Measurements from ENCODE around the gene IHH. TPM values are rescaled to one million over a fixed set of nuclear protein-coding genes. Genes with fewer than 3 reads are reported as not detected.

The IHH gene
- total RNA-seq, 1 experiment from 2014 or later, result 0.17 TPM

DNA sequence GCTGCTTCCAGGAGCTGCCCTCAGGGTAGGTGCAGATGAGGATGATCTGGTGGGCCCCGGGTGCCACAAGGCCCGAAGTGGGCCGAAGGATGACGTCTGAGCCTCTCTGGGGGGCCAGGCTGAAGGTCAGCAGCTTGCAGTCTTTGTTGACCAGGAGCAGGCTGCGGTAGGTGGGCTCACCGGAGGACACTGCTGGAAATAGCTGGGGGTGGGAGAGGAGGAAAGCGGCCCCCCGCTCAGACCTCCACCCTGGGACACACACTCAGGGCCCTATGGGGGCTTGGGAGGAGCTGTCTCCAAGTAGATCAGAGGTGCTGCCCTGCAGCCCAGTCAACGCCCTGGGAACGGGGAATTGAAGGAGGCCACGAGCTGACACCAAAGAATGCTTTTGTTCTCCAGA lies 36.7 kb downstream of the IHH start:
- Histone ChIP-seq H3K4me2 (ENCODE audit: low read length) (no peak overlapping the region), H4K20me1 (ENCODE audit: insufficient read depth) (no peaks in the 10 kb centered on the region), H3K27me3 (ENCODE audit: insufficient read depth, low read length) (no peaks in the 10 kb centered on the region), H3K4me1 (ENCODE audit: control insufficient read depth in 1 of 2, insufficient read depth in 2 of 2, low read length in 2 of 2) (no peaks in the 10 kb centered on the region), H2AFZ (ENCODE audit: low read depth, low read length, poor library complexity, severe bottlenecking) (no peak overlapping the region), H3K9ac (ENCODE audit: low read length) (no peak overlapping the region), H3K79me2 (ENCODE audit: insufficient read depth, low read length) (no peaks in the 10 kb centered on the region), H3K36me3 (ENCODE audit: control insufficient read depth in 1 of 2, insufficient read depth in 2 of 2, low read length in 2 of 2) (no peaks in the 10 kb centered on the region), H3K9me3 (ENCODE audit: control insufficient read depth in 1 of 2, insufficient read depth in 1 of 2, low read depth in 1 of 2, low read length in 2 of 2) (no peaks in the 10 kb centered on the region), H3K4me3 (replicated peaks in 1 of 2; ENCODE audit: low read depth in 1 of 2, low read length in 2 of 2) (no peak overlapping the region), H3K27ac (ENCODE audit: low read depth, low read length) (no peak overlapping the region), H3K9me2 (ENCODE audit: insufficient read depth) (no peaks in the 10 kb centered on the region)
- ChIA-PET RAD21 (ENCODE audit: low non-redundant PET in 1 of 2, low total read pairs in 2 of 2, uncharacterized antibody in 2 of 2, unreplicated experiment in 2 of 2) (no interaction called here), CTCF (interaction anchor here (1.5 kb wide), 1 partner anchor 131 kb away, joined by 3 read pairs; no protein-coding TSS in a partner anchor), POLR2A (no interaction called here)
- intact Hi-C loops (cut with micrococcal nuclease), result no loop called here
- BruUV-seq (replicated peaks), result no TSS peak
- TF ChIP-seq SIN3A (IDR thresholded peaks at IDR 0.05; ENCODE audit: low read depth) (no peak), ATF3 (IDR thresholded peaks at IDR 0.05) (no peak), CBX3 (IDR thresholded peaks at IDR 0.05; ENCODE audit: low read depth) (no peak), SRF (IDR thresholded peaks at IDR 0.05; ENCODE audit: low read depth) (no peak)
- TF ChIP-seq, protein P1, sequence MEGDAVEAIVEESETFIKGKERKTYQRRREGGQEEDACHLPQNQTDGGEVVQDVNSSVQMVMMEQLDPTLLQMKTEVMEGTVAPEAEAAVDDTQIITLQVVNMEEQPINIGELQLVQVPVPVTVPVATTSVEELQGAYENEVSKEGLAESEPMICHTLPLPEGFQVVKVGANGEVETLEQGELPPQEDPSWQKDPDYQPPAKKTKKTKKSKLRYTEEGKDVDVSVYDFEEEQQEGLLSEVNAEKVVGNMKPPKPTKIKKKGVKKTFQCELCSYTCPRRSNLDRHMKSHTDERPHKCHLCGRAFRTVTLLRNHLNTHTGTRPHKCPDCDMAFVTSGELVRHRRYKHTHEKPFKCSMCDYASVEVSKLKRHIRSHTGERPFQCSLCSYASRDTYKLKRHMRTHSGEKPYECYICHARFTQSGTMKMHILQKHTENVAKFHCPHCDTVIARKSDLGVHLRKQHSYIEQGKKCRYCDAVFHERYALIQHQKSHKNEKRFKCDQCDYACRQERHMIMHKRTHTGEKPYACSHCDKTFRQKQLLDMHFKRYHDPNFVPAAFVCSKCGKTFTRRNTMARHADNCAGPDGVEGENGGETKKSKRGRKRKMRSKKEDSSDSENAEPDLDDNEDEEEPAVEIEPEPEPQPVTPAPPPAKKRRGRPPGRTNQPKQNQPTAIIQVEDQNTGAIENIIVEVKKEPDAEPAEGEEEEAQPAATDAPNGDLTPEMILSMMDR (IDR thresholded peaks at IDR 0.05 in 2 of 3, conservative IDR thresholded peaks at IDR 0.05 in 1 of 3; ENCODE audit: borderline replicate concordance in 1 of 3, insufficient read depth in 1 of 3, low read depth in 2 of 3, low read length in 2 of 3), result no peak
- ATAC-seq (no peak), DNase-seq (ENCODE audit: low read depth, low spot score) (no peak)

- Histone ChIP-seq H2AFZ (ENCODE audit: low read depth, low read length, poor library complexity, severe bottlenecking) (no peak overlapping the region), H3K9ac (ENCODE audit: low read length) (no peak overlapping the region), H3K27ac (ENCODE audit: low read depth, low read length) (no peak overlapping the region), H3K9me3 (ENCODE audit: control insufficient read depth in 1 of 2, insufficient read depth in 1 of 2, low read depth in 1 of 2, low read length in 2 of 2) (no peaks in the 10 kb centered on the region), H3K4me2 (ENCODE audit: low read length) (no peak overlapping the region), H4K20me1 (ENCODE audit: insufficient read depth) (no peaks in the 10 kb centered on the region), H3K36me3 (ENCODE audit: control insufficient read depth in 1 of 2, insufficient read depth in 2 of 2, low read length in 2 of 2) (no peaks in the 10 kb centered on the region), H3K4me3 (replicated peaks in 1 of 2; ENCODE audit: low read depth in 1 of 2, low read length in 2 of 2) (no peak overlapping the region), H3K79me2 (ENCODE audit: insufficient read depth, low read length) (no peaks in the 10 kb centered on the region), H3K27me3 (ENCODE audit: insufficient read depth, low read length) (no peaks in the 10 kb centered on the region), H3K4me1 (ENCODE audit: control insufficient read depth in 1 of 2, insufficient read depth in 2 of 2, low read length in 2 of 2) (no peaks in the 10 kb centered on the region), H3K9me2 (ENCODE audit: insufficient read depth) (no peaks in the 10 kb centered on the region)
- RAD21 ChIA-PET (ENCODE audit: low non-redundant PET in 1 of 2, low total read pairs in 2 of 2, uncharacterized antibody in 2 of 2, unreplicated experiment in 2 of 2), result no interaction called here
- TF ChIP-seq POLR2AphosphoS5 (IDR thresholded peaks at IDR 0.05; ENCODE audit: low read depth, low read length) (no peak), JUND (IDR thresholded peaks at IDR 0.05) (no peak), ELF1 (IDR thresholded peaks at IDR 0.05; ENCODE audit: borderline replicate concordance, low read depth) (no peak), ZFX (IDR thresholded peaks at IDR 0.05) (no peak), EZH2 (IDR thresholded peaks at IDR 0.05) (no peak), EZH2phosphoT487 (IDR thresholded peaks at IDR 0.05; ENCODE audit: borderline replicate concordance) (no peak)
- POLR2A ChIA-PET, result no interaction called here
- CTCF ChIA-PET, result no interaction called here
- no peak for ATAC-seq
- DNase-seq (ENCODE audit: low read depth, low spot score), result no peak
- no TSS peak for BruUV-seq (replicated peaks)
- intact Hi-C loops (cut with micrococcal nuclease), result no loop called here
These were observed 37.6 kb downstream of the IHH start for GRCh38 chr2:219023045-219023605.
